Progenitor cell of endocrine pancreas (in vitro differentiated cells): ENCODE measurements around the gene DNAJC16. TPM values are rescaled to one million over a fixed set of nuclear protein-coding genes. Genes with fewer than 3 reads are reported as not detected.

Experiments used
- DNase-seq: peaks from one replicate; pipeline ENCODE4 v3.0.0; 2021; ENCODE audit warnings: low spot score; ENCODE audit not compliant: unreplicated experiment
- H3K27ac Mint-ChIP-seq: 2 replicates; pipeline ENCODE4 v1.8.0; 2021; ENCODE audit warnings: mild to moderate bottlenecking, moderate library complexity, mixed read lengths
- H3K27me3 Mint-ChIP-seq: 2 replicates; pipeline ENCODE4 v1.8.0; 2021; ENCODE audit warnings: mixed read lengths
- H3K36me3 Mint-ChIP-seq: 2 replicates; pipeline ENCODE4 v1.8.0; 2022; ENCODE audit warnings: mixed read lengths; ENCODE audit not compliant: insufficient read depth
- H3K4me1 Mint-ChIP-seq: 2 replicates; pipeline ENCODE4 v1.8.0; 2021; ENCODE audit warnings: low read depth, mixed read lengths
- H3K4me3 Mint-ChIP-seq: 2 replicates; pipeline ENCODE4 v1.8.0; 2021; ENCODE audit warnings: low read depth, mild to moderate bottlenecking, moderate library complexity, mixed read lengths
- H3K9me3 Mint-ChIP-seq: 2 replicates; pipeline ENCODE4 v1.8.0; 2021; ENCODE audit warnings: low read depth, mixed read lengths
- total RNA-seq: library from RNA; stranded (reverse); gene quantifications from 2 replicates; pipeline ENCODE4 v1.2.1, GENCODE V29; 2021
- TF ChIP-seq, protein P1 (sequence below): fragments of 200-600 bp; sonication (generic); IDR thresholded peaks from one replicate; pipeline ENCODE4 v1.5.0; 2021; ENCODE audit warnings: antibody characterized with exemption, mild to moderate bottlenecking; ENCODE audit not compliant: unreplicated experiment

Gene DNAJC16
- total RNA-seq, 1 donor from 2014 or later, result 37.7 TPM

DNA sequence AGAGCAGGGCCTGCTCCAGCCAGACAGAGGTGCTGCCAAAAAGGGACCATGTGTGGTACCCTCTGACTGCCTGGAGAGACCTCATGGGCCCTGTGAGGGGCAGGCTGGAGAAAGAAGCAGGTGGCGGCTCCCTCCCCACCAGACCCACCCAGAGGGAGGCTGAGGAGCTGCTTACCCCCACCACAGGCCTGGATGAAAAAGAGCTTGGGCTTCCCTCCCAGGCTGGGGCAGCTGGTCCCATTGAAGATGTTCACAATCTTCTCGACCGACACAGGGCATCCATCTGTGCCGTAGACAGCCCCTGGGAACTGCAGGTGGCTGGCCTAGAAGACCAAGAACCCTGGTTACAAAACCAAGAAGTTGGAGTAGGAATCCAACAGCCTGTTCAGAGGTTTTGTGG lies 22.2 kb upstream of the DNAJC16 start:
- TF ChIP-seq, protein P1, sequence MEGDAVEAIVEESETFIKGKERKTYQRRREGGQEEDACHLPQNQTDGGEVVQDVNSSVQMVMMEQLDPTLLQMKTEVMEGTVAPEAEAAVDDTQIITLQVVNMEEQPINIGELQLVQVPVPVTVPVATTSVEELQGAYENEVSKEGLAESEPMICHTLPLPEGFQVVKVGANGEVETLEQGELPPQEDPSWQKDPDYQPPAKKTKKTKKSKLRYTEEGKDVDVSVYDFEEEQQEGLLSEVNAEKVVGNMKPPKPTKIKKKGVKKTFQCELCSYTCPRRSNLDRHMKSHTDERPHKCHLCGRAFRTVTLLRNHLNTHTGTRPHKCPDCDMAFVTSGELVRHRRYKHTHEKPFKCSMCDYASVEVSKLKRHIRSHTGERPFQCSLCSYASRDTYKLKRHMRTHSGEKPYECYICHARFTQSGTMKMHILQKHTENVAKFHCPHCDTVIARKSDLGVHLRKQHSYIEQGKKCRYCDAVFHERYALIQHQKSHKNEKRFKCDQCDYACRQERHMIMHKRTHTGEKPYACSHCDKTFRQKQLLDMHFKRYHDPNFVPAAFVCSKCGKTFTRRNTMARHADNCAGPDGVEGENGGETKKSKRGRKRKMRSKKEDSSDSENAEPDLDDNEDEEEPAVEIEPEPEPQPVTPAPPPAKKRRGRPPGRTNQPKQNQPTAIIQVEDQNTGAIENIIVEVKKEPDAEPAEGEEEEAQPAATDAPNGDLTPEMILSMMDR, result no peak
- H3K27ac Mint-ChIP-seq, result no peak overlapping the region

DNA sequence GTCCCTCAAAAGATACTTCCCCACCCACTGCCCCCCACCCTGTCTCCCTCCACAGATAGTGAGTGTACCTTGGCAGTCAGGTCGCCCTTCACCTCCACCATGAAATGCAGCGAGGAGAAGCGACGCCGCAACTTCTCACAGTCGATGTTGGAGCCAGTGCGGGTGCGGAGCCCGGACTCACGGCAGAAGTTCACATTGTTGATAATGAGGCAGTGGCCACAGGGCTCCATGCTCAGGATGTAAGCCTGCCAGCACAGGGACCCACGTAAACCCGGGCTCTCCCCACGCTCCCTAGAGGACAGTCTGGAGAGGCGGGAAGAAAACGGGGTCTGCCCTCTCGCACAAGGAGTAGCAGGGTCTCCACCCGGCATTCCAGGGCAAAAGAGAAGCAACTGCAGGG lies 19.8 kb upstream of the DNAJC16 start:
- Mint-ChIP-seq H3K9me3 (no peaks in the 10 kb centered on the region), H3K4me3 (no peak overlapping the region), H3K27me3 (no peaks in the 10 kb centered on the region), H3K4me1 (peaks cover 6% of the 10 kb centered on the region), H3K27ac (no peak overlapping the region), H3K36me3 (peaks cover 7% of the 10 kb centered on the region)
- DNase-seq, result no peak
- TF ChIP-seq, protein P1, result no peak

More for the DNA sequence above, 22.2 kb upstream of the DNAJC16 start:
- Mint-ChIP-seq H3K27me3 (no peaks in the 10 kb centered on the region), H3K9me3 (no peaks in the 10 kb centered on the region), H3K4me3 (no peak overlapping the region), H3K36me3 (peaks cover 10% of the 10 kb centered on the region), H3K4me1 (peaks cover 6% of the 10 kb centered on the region)
- no peak for DNase-seq

DNA sequence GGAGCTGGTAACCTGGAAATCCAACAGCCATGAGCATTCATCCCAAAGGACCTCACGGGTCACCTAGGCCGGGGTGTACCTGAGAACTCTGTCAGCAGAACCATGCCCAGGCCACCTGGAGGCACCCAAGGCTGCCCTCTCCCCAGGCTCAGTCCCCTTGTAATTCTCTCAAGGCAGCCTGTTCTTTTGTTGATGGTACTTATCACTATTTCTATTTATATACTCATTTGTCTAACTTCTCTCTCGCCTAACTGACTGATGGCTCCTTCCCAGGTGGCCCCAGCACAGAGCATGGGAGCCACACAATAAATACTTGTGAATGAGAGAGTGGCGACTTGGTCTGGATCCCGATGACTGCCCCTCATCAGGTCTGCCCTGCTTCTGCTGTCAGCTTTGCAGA lies 19.4 kb upstream of the DNAJC16 start:
- H3K4me1 Mint-ChIP-seq, result peaks cover 6% of the 10 kb centered on the region
- no peaks in the 10 kb centered on the region for H3K9me3 Mint-ChIP-seq
- H3K36me3 Mint-ChIP-seq, result peaks cover 12% of the 10 kb centered on the region
- TF ChIP-seq, protein P1, result no peak
- H3K27me3 Mint-ChIP-seq, result no peaks in the 10 kb centered on the region
- DNase-seq, result no peak
- no peak overlapping the region for H3K4me3 Mint-ChIP-seq
- no peak overlapping the region for H3K27ac Mint-ChIP-seq

DNA sequence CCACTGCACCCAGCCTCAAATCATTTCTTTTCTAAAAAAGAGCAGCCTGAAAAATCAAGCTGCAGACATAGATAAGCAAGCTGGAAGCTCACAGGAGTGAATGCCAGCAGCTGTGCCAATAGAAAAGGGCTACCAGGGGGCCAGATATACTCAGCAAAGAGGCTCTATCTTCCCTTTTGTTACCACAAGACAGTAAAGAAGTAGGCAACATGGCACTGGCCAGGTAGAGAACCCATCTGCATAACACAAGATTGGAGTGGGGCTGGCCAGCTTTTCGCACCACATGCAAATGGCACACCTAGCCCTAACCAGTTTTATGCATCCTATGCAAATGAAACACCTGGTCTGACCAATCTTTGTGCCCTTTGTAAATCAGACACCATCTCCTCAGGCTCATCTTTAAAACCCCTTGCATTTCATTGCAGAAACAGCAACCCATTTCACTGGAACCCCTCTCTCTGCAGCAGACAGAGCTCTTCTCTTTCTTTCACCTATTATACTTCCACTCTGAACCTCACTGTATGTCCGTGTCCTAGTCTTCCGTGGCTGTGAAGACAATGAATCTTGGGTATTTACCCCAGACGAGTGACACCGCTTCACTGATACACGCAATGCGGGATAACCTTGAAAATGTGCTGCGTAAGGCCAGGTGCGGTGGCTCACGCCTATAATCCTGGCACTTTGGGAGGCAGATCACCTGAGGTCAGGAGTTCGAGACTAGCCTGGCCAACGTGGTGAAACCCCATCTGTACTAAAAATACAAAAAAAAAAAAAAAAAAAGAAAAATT lies 17.8 kb upstream of the DNAJC16 start:
- Mint-ChIP-seq H3K4me3 (no peak overlapping the region), H3K27ac (no peak overlapping the region), H3K9me3 (no peaks in the 10 kb centered on the region), H3K27me3 (no peaks in the 10 kb centered on the region), H3K4me1 (peaks cover 10% of the 10 kb centered on the region), H3K36me3 (peaks cover 13% of the 10 kb centered on the region)
- no peak for DNase-seq
- TF ChIP-seq, protein P1, result no peak

DNA sequence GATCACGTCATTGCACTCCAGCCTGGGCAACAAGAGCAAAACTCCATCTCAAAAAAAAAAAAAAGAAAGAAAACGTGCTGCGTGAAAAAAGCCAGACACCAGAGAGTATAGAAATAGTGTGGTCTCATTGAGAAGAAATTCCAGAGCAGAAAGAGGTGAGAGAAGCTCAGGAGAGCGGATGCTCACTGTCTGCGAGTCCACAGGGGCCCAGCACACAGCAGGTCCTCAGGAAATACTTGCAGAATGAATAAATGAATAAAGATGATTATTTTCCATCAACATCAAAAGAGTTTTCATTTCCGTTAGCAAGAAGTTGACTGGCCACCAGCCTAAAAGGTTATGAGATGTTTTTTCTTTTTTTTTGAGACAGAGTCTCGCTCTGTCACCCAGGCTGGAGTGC lies 17.1 kb upstream of the DNAJC16 start:
- Mint-ChIP-seq H3K36me3 (peaks cover 13% of the 10 kb centered on the region), H3K27me3 (no peaks in the 10 kb centered on the region), H3K4me3 (no peak overlapping the region), H3K4me1 (peaks cover 10% of the 10 kb centered on the region), H3K9me3 (no peaks in the 10 kb centered on the region), H3K27ac (no peak overlapping the region)
- TF ChIP-seq, protein P1, result no peak
- no peak for DNase-seq
